DND-41 (cell line): ENCODE measurements around the gene BCAS2.

Experiments
- ATAC-seq: fragments of 200-7000 bp; cut with Tn5 transposase; 3 replicates; pipeline ENCODE4 v1.9.1; 2021; ENCODE audit warnings: low read depth; ENCODE audit not compliant: insufficient read depth
- DNase-seq: peaks from one replicate; pipeline ENCODE4 v3.0.0-alpha.2; 2020
- H2AFZ ChIP-seq: 2 replicates; pipeline ENCODE4 v1.6.0; 2012; ENCODE audit warnings: low read depth, low read length
- H3K27ac ChIP-seq: 2 replicates; pipeline ENCODE4 v1.5.1; 2012; ENCODE audit warnings: low read length, inconsistent platforms
- H3K27me3 ChIP-seq: fragments of 200-600 bp; sonication (generic); 2 replicates; pipeline ENCODE4 v1.6.0; 2012; ENCODE audit warnings: low read length, mild to moderate bottlenecking, inconsistent platforms; ENCODE audit not compliant: insufficient read depth, poor library complexity
- H3K36me3 ChIP-seq: 2 replicates; pipeline ENCODE4 v1.5.1; 2012; ENCODE audit warnings: low read length, inconsistent platforms; ENCODE audit not compliant: insufficient read depth
- H3K4me1 ChIP-seq: 2 replicates; pipeline ENCODE4 v1.5.1; 2012; ENCODE audit warnings: mild to moderate bottlenecking, low read length; ENCODE audit not compliant: insufficient read depth
- H3K4me2 ChIP-seq: 2 replicates; pipeline ENCODE4 v1.6.0; 2012; ENCODE audit warnings: mild to moderate bottlenecking, moderate library complexity, low read length, inconsistent platforms; ENCODE audit not compliant: insufficient read depth
- H3K4me3 ChIP-seq, 2 experiments: fragments of 200-600 bp in 1 of 2; shearing (Covaris generic) in 1 of 2; 2 replicates each; pipeline ENCODE4 v1.5.1; 2012 to 2016; ENCODE audit warnings: inconsistent platforms in 2 of 2, low read length in 2 of 2, mild to moderate bottlenecking in 2 of 2, low read depth in 1 of 2, moderate library complexity in 1 of 2
- H3K79me2 ChIP-seq: 2 replicates; pipeline ENCODE4 v1.6.0; 2012; ENCODE audit warnings: low read length, inconsistent platforms; ENCODE audit not compliant: insufficient read depth
- H3K9ac ChIP-seq: 2 replicates; pipeline ENCODE4 v1.6.0; 2012; ENCODE audit warnings: low read depth, mild to moderate bottlenecking, inconsistent platforms, low read length, moderate library complexity
- H3K9me3 ChIP-seq: 2 replicates; pipeline ENCODE4 v1.5.1; 2012; ENCODE audit warnings: low read length, moderate library complexity, mild to moderate bottlenecking, inconsistent platforms; ENCODE audit not compliant: insufficient read depth, severe bottlenecking
- H4K20me1 ChIP-seq: 2 replicates; pipeline ENCODE4 v1.6.0; 2012; ENCODE audit warnings: low read length; ENCODE audit not compliant: insufficient read depth
- CTCF ChIP-seq: IDR thresholded peaks from 2 replicates; pipeline ENCODE4 v1.5.1; 2012; ENCODE audit warnings: borderline replicate concordance, low read length, moderate library complexity, mild to moderate bottlenecking; ENCODE audit not compliant: poor library complexity, severe bottlenecking; ENCODE audit errors: extremely low read depth
- EZH2 ChIP-seq: IDR thresholded peaks from 3 replicates; pipeline ENCODE4 v1.6.1; 2012; ENCODE audit warnings: borderline replicate concordance, low read depth, mild to moderate bottlenecking, moderate library complexity, low read length, inconsistent platforms; ENCODE audit not compliant: severe bottlenecking

The BCAS2 gene

GRCh38 chr1:114559356-114559755 lies 22.1 kb downstream of the BCAS2 start:
- Histone ChIP-seq H3K4me3 (no peak overlapping the region), H3K36me3 (0 out of 2 replicates have a peak, but pooled peaks cover 3% of the 10 kb centered on the region), H3K4me1 (no peaks in the 10 kb centered on the region), H3K27me3 (no peaks in the 10 kb centered on the region), H4K20me1 (no peaks in the 10 kb centered on the region), H3K27ac (no peak overlapping the region), H3K79me2 (no peaks in the 10 kb centered on the region), H3K9ac (no peak overlapping the region), H3K9me3 (no peaks in the 10 kb centered on the region), H2AFZ (no peak overlapping the region), H3K4me2 (no peak overlapping the region)
- ATAC-seq (no peak), DNase-seq (no peak)
- no peak for TF ChIP-seq EZH2
- TF ChIP-seq CTCF, result no peak

- no peaks in the 10 kb centered on the region for H3K9me3 ChIP-seq
- ATAC-seq (peak; percentile 58; the same call in 1 of the 3 replicates), DNase-seq (no peak)
- no peak overlapping the region for H3K27ac ChIP-seq
- H4K20me1 ChIP-seq, result no peaks in the 10 kb centered on the region
- no peak overlapping the region for H3K4me2 ChIP-seq
- no peaks in the 10 kb centered on the region for H3K36me3 ChIP-seq
- no peak overlapping the region for H2AFZ ChIP-seq
- H3K4me3 ChIP-seq, result no peak overlapping the region
- no peaks in the 10 kb centered on the region for H3K4me1 ChIP-seq
- TF ChIP-seq CTCF (peak; percentile 64), EZH2 (no peak)
- no peaks in the 10 kb centered on the region for H3K27me3 ChIP-seq
- H3K9ac ChIP-seq, result no peak overlapping the region
- no peaks in the 10 kb centered on the region for H3K79me2 ChIP-seq
Measured at GRCh38 chr1:114558544-114558943, 22.9 kb downstream of the BCAS2 start.

- H2AFZ ChIP-seq, result no peak overlapping the region
- H3K79me2 ChIP-seq, result no peaks in the 10 kb centered on the region
- no peaks in the 10 kb centered on the region for H3K4me1 ChIP-seq
- ATAC-seq (no peak), DNase-seq (no peak)
- H3K4me2 ChIP-seq, result no peak overlapping the region
- H3K9ac ChIP-seq, result no peak overlapping the region
- no peaks in the 10 kb centered on the region for H3K27me3 ChIP-seq
- H3K27ac ChIP-seq, result no peak overlapping the region
- no peaks in the 10 kb centered on the region for H3K9me3 ChIP-seq
- H4K20me1 ChIP-seq, result no peaks in the 10 kb centered on the region
- TF ChIP-seq EZH2, result no peak
- TF ChIP-seq CTCF, result no peak
- no peaks in the 10 kb centered on the region for H3K36me3 ChIP-seq
- H3K4me3 ChIP-seq, result no peak overlapping the region
Measured at GRCh38 chr1:114554577-114554976, 26.8 kb downstream of the BCAS2 start.

GRCh38 chr1:114552106-114552639 lies 29.2 kb downstream of the BCAS2 start:
- H3K27ac ChIP-seq, result no peak overlapping the region
- H3K9me3 ChIP-seq, result no peaks in the 10 kb centered on the region
- no peaks in the 10 kb centered on the region for H3K27me3 ChIP-seq
- no peaks in the 10 kb centered on the region for H3K36me3 ChIP-seq
- H3K4me3 ChIP-seq, result no peak overlapping the region
- TF ChIP-seq CTCF (no peak), EZH2 (no peak)
- H4K20me1 ChIP-seq, result no peaks in the 10 kb centered on the region
- no peaks in the 10 kb centered on the region for H3K4me1 ChIP-seq
- H3K79me2 ChIP-seq, result no peaks in the 10 kb centered on the region
- DNase-seq (no peak), ATAC-seq (no peak)
- no peak overlapping the region for H3K4me2 ChIP-seq
- no peak overlapping the region for H3K9ac ChIP-seq
- no peak overlapping the region for H2AFZ ChIP-seq
